A673 (cell line): ENCODE measurements around the gene PRRT1. TPM values are rescaled to one million over a fixed set of nuclear protein-coding genes. Genes with fewer than 3 reads are reported as not detected.

Source experiments
- BruUV-seq: library from RNA; stranded (reverse); fragments of 400-500 nt; replicated peaks from 2 replicates; lab custom pipeline; 2021; lab: Mats Ljungman, UMichigan
- CTCF ChIA-PET: fragments of 300-600 bp; sonication (Branson Sonifier 250); formaldehyde crosslinking; loops from one replicate; lab custom pipeline; 2022; ENCODE audit warnings: antibody characterized with exemption; lab: Charles Lee
- POLR2A ChIA-PET: fragments of 300-600 bp; sonication (Branson Sonifier 250); formaldehyde crosslinking; loops from one replicate; lab custom pipeline; 2022; ENCODE audit warnings: antibody characterized with exemption; ENCODE audit not compliant: low non-redundant PET; lab: Charles Lee
- DNase-seq: peaks from one replicate; pipeline ENCODE4 v3.0.0-alpha.2; 2015; ENCODE audit warnings: low spot score
- H3K27ac ChIP-seq: fragments of 200-600 bp; sonication (generic); 2 replicates; pipeline ENCODE4 v1.5.1; 2016; ENCODE audit warnings: mixed run types, low read depth, mild to moderate bottlenecking, mixed read lengths, antibody characterized with exemption, low read length; ENCODE audit not compliant: poor library complexity, severe bottlenecking
- H3K27me3 ChIP-seq: fragments of 200-600 bp; sonication (generic); replicated peaks from 2 replicates; pipeline ENCODE4 v1.6.1; 2017; ENCODE audit warnings: mixed run types, low read depth, mild to moderate bottlenecking, mixed read lengths, antibody characterized with exemption, low read length; ENCODE audit not compliant: insufficient read depth, poor library complexity
- H3K36me3 ChIP-seq: fragments of 200-600 bp; sonication (generic); 2 replicates; pipeline ENCODE4 v1.6.1; 2016; ENCODE audit warnings: mixed run types, mild to moderate bottlenecking, mixed read lengths, antibody characterized with exemption, low read length; ENCODE audit not compliant: insufficient read depth, poor library complexity, severe bottlenecking
- H3K4me1 ChIP-seq: fragments of 200-600 bp; sonication (generic); 2 replicates; pipeline ENCODE4 v1.6.1; 2017; ENCODE audit warnings: mixed run types, mild to moderate bottlenecking, mixed read lengths, antibody characterized with exemption, low read length; ENCODE audit not compliant: insufficient read depth, poor library complexity, severe bottlenecking
- H3K4me3 ChIP-seq: fragments of 200-600 bp; sonication (generic); 2 replicates; pipeline ENCODE4 v1.5.1; 2016; ENCODE audit warnings: low read depth, mixed run types, mild to moderate bottlenecking, mixed read lengths, low read length; ENCODE audit not compliant: poor library complexity, severe bottlenecking
- H3K9me3 ChIP-seq: fragments of 200-600 bp; sonication (generic); 2 replicates; pipeline ENCODE4 v1.6.1; 2016; ENCODE audit warnings: mixed run types, low read depth, mild to moderate bottlenecking, mixed read lengths, antibody characterized with exemption, low read length; ENCODE audit not compliant: poor library complexity, severe bottlenecking
- EZH2 ChIP-seq: fragments of 200-600 bp; sonication (generic); IDR thresholded peaks from 2 replicates; pipeline ENCODE4 v1.6.1; 2017; ENCODE audit warnings: borderline replicate concordance, low read depth, mild to moderate bottlenecking, mixed read lengths, antibody characterized with exemption, low read length; ENCODE audit not compliant: poor library complexity, severe bottlenecking
- intact Hi-C: fragments of 100-400 bp; cut with micrococcal nuclease; formaldehyde crosslinking; loops from one replicate; pipeline ENCODE4 v1.10.0; 2022; ENCODE audit not compliant: unreplicated experiment
- total RNA-seq: library from RNA; stranded (reverse); gene quantifications from 2 replicates; pipeline ENCODE4 v1.2.3, GENCODE V29; 2021
- TF ChIP-seq, protein P1 (sequence below): fragments of 300-800, 200-600 bp; sonication (generic); conservative IDR thresholded peaks from 2 replicates; pipeline ENCODE4 v1.5.1; 2017; ENCODE audit warnings: low read depth, mild to moderate bottlenecking, antibody characterized with exemption, low read length, moderate library complexity, mixed read lengths

PRRT1 gene
- total RNA-seq, 1 experiment from 2014 or later: 4.5 TPM

DNA sequence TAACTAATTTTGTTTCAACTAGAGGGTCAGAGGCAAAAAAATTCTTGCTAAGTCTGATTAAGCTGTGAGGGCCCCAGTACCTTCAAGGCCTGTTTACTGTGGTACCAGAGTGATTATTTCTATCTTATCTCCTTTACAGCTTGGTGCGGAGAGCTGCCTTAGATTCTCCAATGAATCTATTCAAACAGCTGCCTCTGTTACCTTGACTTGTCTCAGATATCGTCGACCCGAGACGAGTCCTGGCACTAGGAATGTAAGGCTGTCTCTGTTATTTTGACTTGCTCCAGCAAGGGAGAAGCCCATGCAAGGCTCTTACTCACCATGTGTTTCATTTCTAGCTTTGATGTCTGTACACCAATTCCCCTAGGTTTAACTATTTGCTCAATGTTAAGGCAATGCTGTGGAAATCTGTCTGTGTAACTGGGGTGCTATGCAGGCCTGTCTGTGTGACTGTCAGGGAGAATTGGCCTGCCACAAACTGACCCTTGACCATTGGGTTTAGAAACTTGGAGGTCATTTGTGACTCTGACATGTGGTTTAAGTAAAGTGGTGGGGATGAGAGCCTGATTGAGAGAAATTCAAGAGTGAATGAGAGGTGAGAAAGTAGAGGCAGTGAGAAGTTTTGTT is 11.2 kb downstream of the PRRT1 start:
- POLR2A ChIA-PET: no interaction called here
- H3K36me3 ChIP-seq: no peaks in the 10 kb centered on the region

GRCh38 chr6:32139590-32139989 is 12.1 kb downstream of the PRRT1 start:
- H3K9me3 ChIP-seq: no peaks in the 10 kb centered on the region
- no peaks in the 10 kb centered on the region for H3K36me3 ChIP-seq
- intact Hi-C loops: no loop called here
- peaks cover 3% of the 10 kb centered on the region for H3K4me1 ChIP-seq
- TF ChIP-seq, protein P1, sequence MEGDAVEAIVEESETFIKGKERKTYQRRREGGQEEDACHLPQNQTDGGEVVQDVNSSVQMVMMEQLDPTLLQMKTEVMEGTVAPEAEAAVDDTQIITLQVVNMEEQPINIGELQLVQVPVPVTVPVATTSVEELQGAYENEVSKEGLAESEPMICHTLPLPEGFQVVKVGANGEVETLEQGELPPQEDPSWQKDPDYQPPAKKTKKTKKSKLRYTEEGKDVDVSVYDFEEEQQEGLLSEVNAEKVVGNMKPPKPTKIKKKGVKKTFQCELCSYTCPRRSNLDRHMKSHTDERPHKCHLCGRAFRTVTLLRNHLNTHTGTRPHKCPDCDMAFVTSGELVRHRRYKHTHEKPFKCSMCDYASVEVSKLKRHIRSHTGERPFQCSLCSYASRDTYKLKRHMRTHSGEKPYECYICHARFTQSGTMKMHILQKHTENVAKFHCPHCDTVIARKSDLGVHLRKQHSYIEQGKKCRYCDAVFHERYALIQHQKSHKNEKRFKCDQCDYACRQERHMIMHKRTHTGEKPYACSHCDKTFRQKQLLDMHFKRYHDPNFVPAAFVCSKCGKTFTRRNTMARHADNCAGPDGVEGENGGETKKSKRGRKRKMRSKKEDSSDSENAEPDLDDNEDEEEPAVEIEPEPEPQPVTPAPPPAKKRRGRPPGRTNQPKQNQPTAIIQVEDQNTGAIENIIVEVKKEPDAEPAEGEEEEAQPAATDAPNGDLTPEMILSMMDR: no peak
- no peak for TF ChIP-seq EZH2
- H3K27ac ChIP-seq: no peak overlapping the region
- H3K27me3 ChIP-seq: no peaks in the 10 kb centered on the region
- ChIA-PET POLR2A (no interaction called here), CTCF (no interaction called here)
- BruUV-seq: no TSS peak
- H3K4me3 ChIP-seq: no peak overlapping the region
- DNase-seq: no peak

More for the DNA sequence above, 11.2 kb downstream of the PRRT1 start:
- intact Hi-C loops: no loop called here
- no peaks in the 10 kb centered on the region for H3K27me3 ChIP-seq
- TF ChIP-seq, protein P1: no peak
- TF ChIP-seq EZH2: no peak
- DNase-seq: no peak
- H3K4me1 ChIP-seq: peaks cover 3% of the 10 kb centered on the region
- H3K27ac ChIP-seq: no peak overlapping the region
- no peaks in the 10 kb centered on the region for H3K9me3 ChIP-seq
- no TSS peak for BruUV-seq
- CTCF ChIA-PET: no interaction called here
- no peak overlapping the region for H3K4me3 ChIP-seq

GRCh38 chr6:32137454-32137853 is 14.3 kb downstream of the PRRT1 start:
- Histone ChIP-seq H3K27me3 (no peaks in the 10 kb centered on the region), H3K36me3 (no peaks in the 10 kb centered on the region), H3K4me3 (no peak overlapping the region), H3K9me3 (no peaks in the 10 kb centered on the region), H3K4me1 (peaks cover 3% of the 10 kb centered on the region), H3K27ac (no peak overlapping the region)
- CTCF ChIA-PET: no interaction called here
- TF ChIP-seq EZH2: no peak
- TF ChIP-seq, protein P1: no peak
- intact Hi-C loops: no loop called here
- POLR2A ChIA-PET: no interaction called here
- BruUV-seq: no TSS peak
- no peak for DNase-seq
